SH-SY5Y (cell line): ENCODE results near the gene ATG14.

Experiments used
- GATA2 ChIP-seq: IDR thresholded peaks from 2 replicates; pipeline ENCODE4 v1.6.1; 2011; ENCODE audit warnings: mild to moderate bottlenecking, low read depth, low read length
- GATA3 ChIP-seq: IDR thresholded peaks from 2 replicates; pipeline ENCODE4 v1.6.1; 2011; ENCODE audit warnings: low read depth, mild to moderate bottlenecking, low read length, moderate library complexity

GRCh38 chr14:55450987-55451386, 39.4 kb upstream of the ATG14 start:
- no peak for TF ChIP-seq GATA2
- no peak for TF ChIP-seq GATA3
